Tongue (tissue), 2 donors: Measurements from ENCODE around the gene TOLLIP. TPM values are rescaled to one million over a fixed set of nuclear protein-coding genes. Genes with fewer than 3 reads are reported as not detected.
"Not testable (repeated sequence)": the region's sequence is repeated elsewhere in the genome, so short reads cannot be mapped to it uniquely, and the experiment has no call there.

Experiments
- DNase-seq: peaks from one replicate; pipeline ENCODE4 v3.0.0-alpha.2; 2015
- total RNA-seq: library from RNA; depleted of rRNA; stranded (reverse); fragments of >200 nt; gene quantifications from one replicate; pipeline ENCODE4 v1.2.3, GENCODE V29; 2014

TOLLIP gene
- total RNA-seq, 1 donor from 2014 or later: 32.7 TPM

GRCh38 chr11:1281974-1282365 is 27.5 kb downstream of the TOLLIP start:
- DNase-seq: no peak

GRCh38 chr11:1281326-1281973 is 28.0 kb downstream of the TOLLIP start:
- no peak for DNase-seq

DNA sequence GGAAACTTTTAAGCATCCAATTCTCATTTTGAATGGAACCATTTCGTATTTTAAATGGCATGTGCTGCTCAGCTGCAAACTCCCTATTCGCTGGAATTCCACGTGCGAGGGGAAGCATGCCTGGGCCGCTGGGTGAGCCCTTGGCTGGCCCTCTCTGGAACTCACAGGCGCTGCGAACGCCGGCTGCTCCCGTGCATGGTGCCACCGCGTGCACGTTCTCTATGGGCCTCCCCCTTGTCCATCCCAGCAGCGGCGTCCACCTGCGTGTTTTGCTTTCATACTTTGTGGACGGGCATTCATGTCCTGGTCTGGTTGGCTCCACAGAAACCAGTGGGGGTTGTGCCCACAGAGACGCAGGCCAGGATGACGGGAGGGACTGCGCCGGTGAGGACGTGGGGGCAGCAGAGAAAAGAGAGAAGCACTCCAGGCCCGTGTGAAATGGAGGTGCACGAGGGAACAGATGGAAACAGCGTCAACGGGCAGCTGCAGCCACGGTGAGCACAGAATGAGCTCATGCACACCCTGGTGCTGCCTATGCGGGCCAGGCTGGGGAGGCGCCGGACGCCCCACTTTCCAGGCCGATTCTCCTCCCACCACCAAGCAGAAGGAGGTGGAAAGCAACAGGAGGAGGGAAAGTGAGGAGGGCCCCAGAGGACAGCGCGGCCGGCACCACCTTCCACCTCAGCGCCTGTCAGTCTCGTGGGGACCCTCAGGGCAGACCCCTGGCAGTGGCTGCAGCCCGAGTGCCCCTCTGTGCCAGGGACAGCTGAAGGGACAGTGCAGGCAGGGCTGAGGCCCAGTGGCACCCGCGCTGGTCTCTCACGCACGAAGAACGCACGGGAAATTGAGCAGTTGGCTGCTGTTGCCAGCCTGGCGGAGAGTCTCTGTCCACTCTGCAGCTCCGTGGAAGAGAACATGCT is 29.1 kb downstream of the TOLLIP start:
- DNase-seq: no peak

DNA sequence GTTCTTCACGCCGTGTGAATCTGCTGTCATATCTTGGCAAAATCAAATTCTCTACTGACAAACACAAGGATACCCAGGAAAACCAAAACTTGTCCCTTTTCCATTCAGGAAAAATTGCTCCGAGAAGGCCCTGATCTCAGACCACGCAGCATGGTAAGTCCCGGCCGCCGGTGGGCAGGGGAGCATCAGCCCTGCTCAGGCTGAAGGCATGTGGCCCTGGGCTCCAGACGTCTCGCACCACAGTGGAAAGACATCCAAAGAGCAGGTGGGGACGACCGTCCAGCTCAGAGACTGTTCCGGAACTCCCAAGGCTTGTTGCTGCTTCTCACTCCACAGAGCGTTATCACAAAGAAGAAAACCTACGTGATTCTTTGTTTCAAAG is 29.8 kb downstream of the TOLLIP start:
- no peak for DNase-seq

- DNase-seq: no peak
Observed at GRCh38 chr11:1278766-1279673, 30.4 kb downstream of the TOLLIP start.

DNA sequence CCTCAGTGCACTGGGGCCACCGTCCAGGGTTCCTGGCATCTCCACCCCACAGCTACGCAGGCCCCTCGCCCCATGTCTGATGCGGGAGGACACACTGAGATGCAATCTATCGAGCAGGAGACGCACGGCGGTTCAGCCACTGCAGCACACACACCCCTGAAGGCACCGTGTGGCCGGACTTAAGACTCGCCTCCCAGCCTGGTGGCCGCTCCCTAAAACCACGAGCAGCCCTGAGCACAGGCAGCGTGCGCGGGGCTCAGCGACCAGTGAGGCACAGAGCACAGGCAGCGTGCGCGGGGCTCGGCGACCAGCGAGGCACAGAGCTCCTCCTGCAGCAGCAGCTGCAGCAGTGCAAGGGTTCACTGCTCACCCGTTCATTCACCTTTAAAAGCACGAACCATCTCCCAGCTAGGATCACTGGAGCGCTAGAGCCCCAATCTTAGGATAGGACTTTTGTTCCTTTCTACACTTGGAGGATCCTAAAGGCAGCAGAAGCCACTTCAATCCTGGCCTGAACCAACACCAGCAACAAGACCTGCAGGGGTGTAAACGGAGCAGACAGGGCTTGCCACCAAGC is 31.4 kb downstream of the TOLLIP start:
- DNase-seq: no peak

DNA sequence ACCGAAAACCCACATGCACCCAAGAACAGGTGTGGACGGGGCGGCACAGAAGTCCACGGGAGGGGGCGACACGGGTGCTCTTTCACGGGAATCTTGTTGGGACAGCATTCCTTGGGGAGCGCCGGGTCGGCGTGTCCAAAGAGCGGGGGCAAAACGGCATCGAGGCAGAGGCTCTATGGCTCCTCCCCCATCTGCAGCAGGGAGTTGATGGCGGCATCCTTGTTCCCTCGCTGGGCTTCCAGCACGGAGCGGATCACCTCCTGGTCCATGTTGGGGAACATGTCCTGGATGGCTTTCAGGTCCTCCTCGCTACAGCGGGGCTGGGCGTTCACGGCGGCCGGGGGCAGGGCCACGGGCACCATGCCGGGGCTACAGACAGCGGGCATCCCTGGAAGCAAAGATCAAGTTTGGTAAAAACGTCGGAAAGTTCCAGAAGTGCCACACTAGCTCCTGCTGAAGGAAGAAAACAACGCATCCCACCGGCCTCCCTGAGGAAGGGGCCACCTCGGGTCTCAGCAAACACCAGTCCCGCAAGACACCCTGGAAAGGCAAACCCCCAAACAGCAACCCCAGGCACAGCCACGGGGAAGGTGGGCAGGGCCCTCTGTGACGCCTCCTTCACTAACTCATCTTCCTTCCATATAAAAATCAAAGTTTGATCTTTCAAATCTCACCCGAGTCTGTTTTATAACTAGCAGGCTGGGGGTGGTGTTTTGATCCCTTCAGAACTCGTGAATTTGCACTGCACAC is 32.4 kb downstream of the TOLLIP start:
- no peak for DNase-seq

- DNase-seq: peak; percentile 21
Observed at GRCh38 chr11:1276041-1276790, 33.2 kb downstream of the TOLLIP start.

GRCh38 chr11:1275021-1275420 is 34.4 kb downstream of the TOLLIP start:
- DNase-seq: no peak

DNA sequence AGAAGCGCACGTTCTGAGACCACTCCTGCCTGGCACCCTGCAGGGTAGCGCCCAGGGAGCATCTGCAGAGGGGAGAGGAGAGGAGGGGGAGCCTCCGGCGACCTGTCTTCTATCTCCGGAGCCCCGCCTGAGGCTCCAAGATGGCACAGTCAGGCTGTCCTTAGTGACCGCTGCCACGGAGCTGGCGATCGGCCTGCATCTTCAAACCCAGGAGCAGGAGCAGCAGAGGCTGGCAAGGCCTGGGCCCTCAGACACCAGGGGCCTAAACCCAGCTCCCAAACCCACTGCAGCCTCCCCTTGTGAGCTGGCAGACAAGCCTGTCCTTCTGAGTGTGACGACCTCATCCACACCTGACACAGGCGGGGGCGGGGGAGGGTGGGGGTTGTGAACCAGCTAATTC is 34.9 kb downstream of the TOLLIP start:
- no peak for DNase-seq

- DNase-seq: no peak
Observed at GRCh38 chr11:1272531-1272930, 36.9 kb downstream of the TOLLIP start.

DNA sequence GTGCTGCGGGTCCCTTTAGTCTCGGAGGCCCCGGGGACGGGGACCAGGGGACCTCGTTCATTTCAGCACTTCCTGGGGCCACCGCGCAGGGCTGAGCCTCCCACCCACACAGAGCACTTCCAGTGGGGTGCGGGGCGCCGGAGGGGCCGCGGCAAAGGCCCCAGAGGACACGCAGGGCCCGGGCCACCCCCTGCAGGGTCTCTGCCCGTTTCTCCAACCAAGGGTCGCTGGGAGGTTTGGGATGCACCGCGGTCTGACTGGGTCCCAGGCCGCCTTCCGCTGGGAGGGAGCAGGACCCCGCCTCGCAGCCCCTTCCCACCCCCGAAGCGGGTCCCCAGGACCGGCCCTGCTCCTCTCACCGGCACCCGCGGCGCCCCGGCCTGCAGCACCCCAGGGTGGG is 37.5 kb downstream of the TOLLIP start:
- no peak for DNase-seq

GRCh38 chr11:1271406-1271805 is 38.0 kb downstream of the TOLLIP start:
- DNase-seq: no peak

DNA sequence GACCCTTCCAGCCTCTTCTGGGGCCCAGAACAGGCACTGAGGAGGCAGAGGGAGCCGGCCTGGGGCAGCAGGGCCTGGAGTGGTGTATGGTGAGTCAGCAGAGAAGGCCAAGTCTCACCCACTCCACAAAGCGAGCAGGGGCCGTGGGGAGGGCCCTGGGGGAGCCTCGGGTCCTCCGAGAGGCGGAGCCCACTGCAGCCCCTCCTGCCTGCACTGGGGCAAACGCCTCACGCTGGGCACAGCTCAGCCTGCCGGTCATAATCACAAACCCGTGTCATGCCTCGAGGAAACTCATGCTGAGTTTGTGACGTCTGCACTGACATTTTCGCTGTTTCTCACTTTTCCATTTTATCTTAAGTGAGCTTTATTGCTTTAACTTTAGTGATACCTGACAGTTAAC is 38.4 kb downstream of the TOLLIP start:
- DNase-seq: no peak

GRCh38 chr11:1270476-1270875 is 39.0 kb downstream of the TOLLIP start:
- DNase-seq: no peak

- DNase-seq: no peak
Observed at GRCh38 chr11:1269957-1270356, 39.5 kb downstream of the TOLLIP start.

- no peak for DNase-seq
Observed at GRCh38 chr11:1267441-1268100, 41.9 kb downstream of the TOLLIP start.

GRCh38 chr11:1266976-1267375 is 42.5 kb downstream of the TOLLIP start:
- DNase-seq: not testable (repeated sequence)

- not testable (repeated sequence) for DNase-seq
Observed at GRCh38 chr11:1265480-1265879, 44.0 kb downstream of the TOLLIP start.

DNA sequence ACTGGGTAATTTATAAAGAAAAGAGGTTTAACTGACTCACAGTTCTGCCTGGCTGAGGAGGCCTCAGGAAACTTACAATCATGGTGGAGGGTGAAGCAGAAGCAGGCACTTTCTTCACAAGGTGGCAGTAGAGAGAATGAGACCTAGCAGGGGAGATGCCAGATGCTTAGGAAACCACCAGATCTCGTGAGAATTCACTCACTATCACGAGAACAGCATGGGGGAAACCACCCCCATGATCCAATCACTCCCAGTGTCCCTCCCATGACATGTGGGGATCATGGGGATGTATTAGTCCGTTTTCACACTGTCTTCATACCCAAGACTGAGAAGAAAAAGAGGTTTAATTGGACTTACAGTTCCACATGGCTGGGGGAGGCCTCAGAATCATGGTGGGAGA is 45.0 kb downstream of the TOLLIP start:
- peak; percentile 47 for DNase-seq
